Activated T-cell treated with anti-CD3 and anti-CD28 coated beads, Interleukin-2, amount 50 U/mL, for 72 hours (primary cell): ENCODE data around the gene THAP6. TPM values are rescaled to one million over a fixed set of nuclear protein-coding genes. Genes with fewer than 3 reads are reported as not detected.
"Not testable (repeated sequence)": the region's sequence is repeated elsewhere in the genome, so short reads cannot be mapped to it uniquely, and the experiment has no call there.

ENCODE experiments used
- ATAC-seq, 2 donors: fragments of 150-1000 bp; cut with Tn5 transposase; replicated peaks in 1 of 2; 2 replicates each; pipeline ENCODE4 v1.10.0; 2021; ENCODE audit warnings: moderate library complexity in 2 of 2, mild to moderate bottlenecking in 1 of 2
- DNase-seq, 2 donors: peaks; one replicate each; pipeline ENCODE4 v3.0.0; 2021 to 2022; ENCODE audit warnings: mixed read lengths in 1 of 2
- H3K27ac Mint-ChIP-seq: one replicate; pipeline ENCODE4 v1.8.0; 2022; ENCODE audit warnings: mild to moderate bottlenecking, moderate library complexity, mixed read lengths
- H3K27me3 Mint-ChIP-seq: one replicate; pipeline ENCODE4 v1.8.0; 2022; ENCODE audit warnings: low read depth, mixed read lengths
- H3K36me3 Mint-ChIP-seq, 2 donors: one replicate each; pipeline ENCODE4 v1.8.0; 2022; ENCODE audit warnings: mixed read lengths in 2 of 2, mild to moderate bottlenecking in 1 of 2; ENCODE audit not compliant: insufficient read depth in 2 of 2
- H3K4me1 Mint-ChIP-seq: one replicate; pipeline ENCODE4 v1.8.0; 2022; ENCODE audit warnings: low read depth, mixed read lengths
- H3K4me3 Mint-ChIP-seq, 2 donors: one replicate each; pipeline ENCODE4 v1.8.0; 2022; ENCODE audit warnings: mild to moderate bottlenecking in 2 of 2, mixed read lengths in 2 of 2, moderate library complexity in 2 of 2
- H3K9me3 Mint-ChIP-seq, 2 donors: one replicate each; pipeline ENCODE4 v1.8.0; 2022; ENCODE audit warnings: mixed read lengths in 2 of 2
- total RNA-seq, 2 donors: library from RNA; stranded (reverse); gene quantifications; one replicate each; pipeline ENCODE4 v1.2.3, GENCODE V29; 2022

Gene THAP6
- total RNA-seq, 2 donors from 2014 or later = 28.8 to 35.1 TPM

- Mint-ChIP-seq H3K27ac (peak overlapping the region; percentile 80), H3K4me3 (no peak overlapping the region), H3K4me1 (no peaks in the 10 kb centered on the region), H3K36me3 (peaks cover 9 to 30% of the 10 kb centered on the region in 2 donors), H3K27me3 (no peaks in the 10 kb centered on the region), H3K9me3 (peaks cover 1 to 2% of the 10 kb centered on the region in 2 donors)
- no peak for ATAC-seq
- DNase-seq = no peak
Observed at GRCh38 chr4:75505630-75506029, 8.6 kb upstream of the THAP6 start.

DNA sequence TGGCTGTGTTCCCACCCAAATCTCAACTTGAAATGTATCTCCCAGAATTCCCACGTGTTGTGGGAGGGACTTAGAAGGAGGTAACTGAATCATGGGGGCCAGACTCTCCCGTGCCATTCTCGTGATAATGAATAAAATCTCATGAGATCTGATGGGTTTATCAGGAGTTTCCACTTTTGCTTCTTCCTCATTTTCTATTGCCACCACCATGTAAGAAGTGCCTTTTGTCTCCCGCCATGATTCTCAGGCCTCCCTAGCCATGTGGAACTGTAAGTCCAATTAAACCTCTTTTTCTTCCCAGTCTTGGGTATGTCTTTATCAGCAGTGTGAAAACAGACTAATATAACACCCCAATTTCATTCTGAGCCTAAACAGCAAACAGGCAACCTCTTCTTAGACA, 4.7 kb upstream of the THAP6 start:
- not testable (repeated sequence) for H3K9me3 Mint-ChIP-seq, H3K27me3 Mint-ChIP-seq, H3K27ac Mint-ChIP-seq, DNase-seq, ATAC-seq, H3K4me1 Mint-ChIP-seq
- peak overlapping the region; percentile 11 to 60 for H3K4me3 Mint-ChIP-seq
- peaks cover 9 to 28% of the 10 kb centered on the region in 2 donors for H3K36me3 Mint-ChIP-seq

- no peaks in the 10 kb centered on the region for H3K27me3 Mint-ChIP-seq
- peaks cover 16% of the 10 kb centered on the region for H3K4me1 Mint-ChIP-seq
- H3K9me3 Mint-ChIP-seq = peaks cover 1 to 2% of the 10 kb centered on the region in 2 donors
- DNase-seq = no peak
- peaks cover 6 to 18% of the 10 kb centered on the region in 2 donors for H3K36me3 Mint-ChIP-seq
- no peak overlapping the region for H3K4me3 Mint-ChIP-seq
- ATAC-seq = no peak
- H3K27ac Mint-ChIP-seq = no peak overlapping the region
Observed at GRCh38 chr4:75511841-75512240, 2.4 kb upstream of the THAP6 start.

GRCh38 chr4:75512386-75513211, 1.7 kb upstream of the THAP6 start:
- no peaks in the 10 kb centered on the region for H3K27me3 Mint-ChIP-seq
- no peak for DNase-seq
- peaks cover 6 to 17% of the 10 kb centered on the region in 2 donors for H3K36me3 Mint-ChIP-seq
- no peak for ATAC-seq
- peaks cover 1 to 2% of the 10 kb centered on the region in 2 donors for H3K9me3 Mint-ChIP-seq
- no peak overlapping the region for H3K4me3 Mint-ChIP-seq
- no peak overlapping the region for H3K27ac Mint-ChIP-seq
- peaks cover 16% of the 10 kb centered on the region for H3K4me1 Mint-ChIP-seq

GRCh38 chr4:75513526-75514130, 645 bp upstream of the THAP6 start:
- no peak overlapping the region for H3K4me3 Mint-ChIP-seq
- H3K27ac Mint-ChIP-seq = peak overlapping the region; percentile 93
- H3K36me3 Mint-ChIP-seq = peaks cover 6 to 19% of the 10 kb centered on the region in 2 donors
- H3K4me1 Mint-ChIP-seq = peaks cover 22% of the 10 kb centered on the region
- DNase-seq (peak in 1 of 2 donors; percentile 1), ATAC-seq (no peak)
- H3K9me3 Mint-ChIP-seq = peaks cover 1 to 2% of the 10 kb centered on the region in 2 donors
- no peaks in the 10 kb centered on the region for H3K27me3 Mint-ChIP-seq

GRCh38 chr4:75514949-75515612, 808 bp downstream of the THAP6 start:
- DNase-seq (peak; percentile 4 to 17), ATAC-seq (no peak)
- no peaks in the 10 kb centered on the region for H3K27me3 Mint-ChIP-seq
- H3K4me3 Mint-ChIP-seq = no peak overlapping the region
- H3K27ac Mint-ChIP-seq = peak overlapping the region; percentile 93
- peaks cover 26% of the 10 kb centered on the region for H3K4me1 Mint-ChIP-seq
- H3K36me3 Mint-ChIP-seq = peaks cover 5 to 24% of the 10 kb centered on the region in 2 donors
- H3K9me3 Mint-ChIP-seq = no peaks in the 10 kb centered on the region

DNA sequence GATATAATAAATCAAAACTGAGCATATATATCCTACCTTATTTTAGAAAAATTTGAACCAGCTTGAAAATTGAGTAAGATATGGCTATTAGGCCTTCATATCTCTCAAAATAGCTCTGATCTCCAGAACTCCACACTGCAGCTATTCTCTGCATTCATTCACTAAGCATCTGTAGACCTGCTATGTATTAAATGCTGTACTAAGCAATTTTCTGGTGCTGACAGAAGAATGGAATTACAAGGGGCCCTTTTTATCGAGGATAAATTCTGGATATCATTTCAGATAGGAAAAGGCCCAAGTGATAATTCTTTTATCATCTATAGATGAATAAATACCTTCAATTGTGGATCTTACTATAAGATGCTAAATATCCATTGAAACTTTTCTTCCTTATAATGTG, 1.9 kb downstream of the THAP6 start:
- ATAC-seq (no peak), DNase-seq (no peak)
- Mint-ChIP-seq H3K27me3 (no peaks in the 10 kb centered on the region), H3K4me3 (no peak overlapping the region), H3K27ac (no peak overlapping the region), H3K36me3 (peaks cover 5 to 20% of the 10 kb centered on the region in 2 donors), H3K9me3 (no peaks in the 10 kb centered on the region), H3K4me1 (peaks cover 37% of the 10 kb centered on the region)

DNA sequence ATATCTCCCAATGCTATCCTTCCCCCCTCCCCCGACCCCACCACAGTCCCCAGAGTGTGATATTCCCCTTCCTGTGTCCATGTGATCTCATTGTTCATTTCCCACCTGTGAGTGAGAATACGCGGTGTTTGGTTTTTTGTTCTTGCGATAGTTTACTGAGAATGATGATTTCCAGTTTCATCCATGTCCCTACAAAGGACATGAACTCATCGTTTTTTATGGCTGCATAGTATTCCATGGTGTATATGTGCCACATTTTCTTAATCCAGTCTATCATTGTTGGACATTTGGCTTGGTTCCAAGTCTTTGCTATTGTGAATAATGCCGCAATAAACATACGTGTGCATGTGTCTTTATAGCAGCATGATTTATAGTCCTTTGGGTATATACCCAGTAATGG, 5.2 kb downstream of the THAP6 start:
- not testable (repeated sequence) for H3K27ac Mint-ChIP-seq, DNase-seq, ATAC-seq, H3K27me3 Mint-ChIP-seq, H3K4me3 Mint-ChIP-seq, H3K9me3 Mint-ChIP-seq
- Mint-ChIP-seq H3K36me3 (peaks cover 5 to 29% of the 10 kb centered on the region in 2 donors), H3K4me1 (peaks cover 44% of the 10 kb centered on the region)

DNA sequence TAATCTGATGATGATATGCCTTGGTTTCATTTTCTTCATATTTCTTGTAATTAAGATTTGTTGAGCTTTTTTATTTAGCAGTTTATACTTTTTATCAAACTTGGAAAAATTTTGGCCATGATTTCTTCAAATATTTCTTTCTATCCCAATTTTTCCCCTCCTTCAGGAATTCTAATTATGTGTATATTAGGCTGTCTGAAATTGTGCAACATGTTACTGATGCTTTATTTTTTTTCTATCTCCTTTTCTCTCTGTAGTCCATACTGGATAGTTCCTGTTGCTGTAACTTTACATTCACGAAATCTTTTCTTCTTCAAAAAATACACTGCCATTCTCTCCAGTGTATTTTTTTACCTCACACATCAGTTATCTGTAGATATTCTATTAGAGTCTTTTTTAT, 10.8 kb downstream of the THAP6 start:
- Mint-ChIP-seq H3K36me3 (peaks cover 5 to 43% of the 10 kb centered on the region in 2 donors), H3K4me3 (no peak overlapping the region), H3K27me3 (no peaks in the 10 kb centered on the region), H3K4me1 (peaks cover 18% of the 10 kb centered on the region), H3K9me3 (no peaks in the 10 kb centered on the region), H3K27ac (no peak overlapping the region)
- DNase-seq (no peak), ATAC-seq (no peak)

GRCh38 chr4:75525910-75526309, 11.6 kb downstream of the THAP6 start:
- DNase-seq (no peak), ATAC-seq (no peak)
- Mint-ChIP-seq H3K9me3 (no peaks in the 10 kb centered on the region), H3K27me3 (no peaks in the 10 kb centered on the region), H3K4me3 (no peak overlapping the region), H3K4me1 (peaks cover 10% of the 10 kb centered on the region), H3K36me3 (peaks cover 7 to 48% of the 10 kb centered on the region in 2 donors), H3K27ac (no peak overlapping the region)

DNA sequence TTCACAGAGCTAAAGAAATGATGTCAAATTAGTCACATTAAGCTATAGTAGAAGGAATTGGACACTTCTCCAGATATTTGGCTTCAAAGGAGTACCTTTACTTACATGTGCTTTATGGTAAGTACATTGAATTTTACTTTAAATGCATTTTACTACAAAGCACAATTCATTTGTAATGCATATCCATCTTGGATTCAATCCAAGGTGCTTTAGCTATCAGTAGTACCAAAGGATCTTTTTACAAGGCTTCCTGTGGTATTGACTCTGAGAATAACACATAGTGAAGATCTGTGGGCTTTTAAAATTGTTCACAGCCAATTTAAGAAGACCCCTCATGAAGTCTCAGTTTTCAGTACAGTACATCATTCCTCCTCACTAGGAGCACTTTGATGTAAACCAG, 13.2 kb downstream of the THAP6 start:
- no peak for DNase-seq
- Mint-ChIP-seq H3K4me1 (peaks cover 6% of the 10 kb centered on the region), H3K9me3 (peaks cover 0 to 3% of the 10 kb centered on the region in 2 donors), H3K4me3 (no peak overlapping the region), H3K27ac (no peak overlapping the region), H3K27me3 (no peaks in the 10 kb centered on the region), H3K36me3 (peaks cover 18 to 61% of the 10 kb centered on the region in 2 donors)
- ATAC-seq = no peak

GRCh38 chr4:75530556-75531322, 16.5 kb downstream of the THAP6 start:
- no peak for ATAC-seq
- Mint-ChIP-seq H3K36me3 (peaks cover 22 to 49% of the 10 kb centered on the region in 2 donors), H3K27ac (no peak overlapping the region), H3K4me1 (no peaks in the 10 kb centered on the region), H3K9me3 (peaks cover 4 to 6% of the 10 kb centered on the region in 2 donors), H3K4me3 (no peak overlapping the region), H3K27me3 (no peaks in the 10 kb centered on the region)
- no peak for DNase-seq
